Measurements from ENCODE around the gene ZBTB42. TPM values are rescaled to one million over a fixed set of nuclear protein-coding genes. Genes with fewer than 3 reads are reported as not detected.

ZBTB42 gene
- total and polyA plus RNA-seq, 12 donors = 1.8 to 9.2 (median 5.9) TPM

DNA sequence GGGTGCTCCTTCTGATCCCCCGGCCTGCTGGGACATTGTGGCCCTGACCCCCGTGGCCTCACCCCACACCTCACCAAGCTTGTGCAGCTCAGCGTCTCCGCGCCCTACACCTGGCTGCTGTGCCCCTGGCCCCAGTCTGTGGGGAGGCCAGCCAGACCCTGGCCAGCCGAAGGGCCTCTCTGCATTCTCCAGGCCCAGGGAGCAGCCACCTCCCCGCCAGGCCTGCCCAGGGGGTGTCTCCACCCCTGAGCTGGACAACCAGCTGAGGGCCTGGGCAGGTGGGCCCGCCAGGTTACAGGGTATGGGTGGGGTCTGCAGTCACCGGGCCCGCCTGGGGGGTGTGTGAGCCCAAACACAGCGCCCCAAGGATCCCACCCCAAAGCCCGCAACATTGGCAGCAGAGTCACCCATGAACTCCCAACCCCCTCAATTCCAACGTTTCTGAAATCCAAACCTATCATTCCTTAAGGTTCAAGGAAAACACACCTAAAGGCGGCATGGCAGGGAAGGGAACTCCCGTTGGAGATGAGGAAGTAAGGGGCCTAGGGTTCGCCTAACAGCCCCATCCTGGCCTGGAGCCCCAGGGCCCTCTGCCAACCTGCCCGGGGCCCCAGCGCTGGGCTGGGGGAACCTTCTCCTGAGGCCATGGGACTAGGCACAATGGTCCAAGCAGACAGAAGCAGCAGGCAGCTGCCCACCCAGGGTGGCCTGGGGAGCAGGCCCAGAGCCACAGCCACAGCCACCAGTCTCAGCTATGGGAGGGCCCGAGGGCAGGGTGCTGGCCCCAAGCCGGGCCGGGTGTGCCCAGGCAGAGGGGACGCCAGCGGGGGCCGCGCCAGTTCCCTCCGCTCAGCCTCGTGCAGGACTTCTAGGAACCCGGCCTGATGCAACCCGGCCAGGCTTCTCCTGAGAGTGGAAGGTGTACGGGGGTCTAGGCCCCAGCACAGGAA, 13.9 kb upstream of the ZBTB42 start:
- Histone ChIP-seq H3K4me1 (peaks cover 4 to 54% (median 37%) of the 10 kb centered on the region in 9 donors), H3K27ac (peak overlapping the region in 3 of 10 donors; percentile 15 to 87 (median 25))
- ATAC-seq = no peak

DNA sequence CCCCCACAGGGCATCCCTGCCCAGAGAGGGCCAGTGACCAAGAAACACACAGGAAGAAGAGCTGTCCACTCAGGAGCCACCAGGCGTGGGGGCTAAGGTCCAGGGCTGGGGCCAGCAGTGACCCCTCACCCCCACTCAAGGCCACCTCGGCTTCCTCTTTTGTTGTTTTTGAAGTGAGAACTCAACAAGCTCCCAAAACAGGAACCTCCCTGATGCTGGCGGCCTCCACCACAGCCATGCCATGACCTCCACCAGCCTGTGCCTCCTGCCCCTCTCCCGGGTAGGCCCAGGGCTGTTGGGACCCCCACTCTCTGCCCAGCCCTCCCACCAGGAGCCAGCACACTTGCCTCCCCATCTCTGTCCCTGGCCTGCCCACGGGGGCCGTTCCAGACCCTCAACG, 13.2 kb upstream of the ZBTB42 start:
- Histone ChIP-seq H3K4me1 (peaks cover 11 to 61% (median 44%) of the 10 kb centered on the region in 9 donors), H3K27ac (peak overlapping the region in 3 of 10 donors; percentile 10 to 87 (median 25)), H3K27me3 (no peaks in the 10 kb centered on the region), H3K36me3 (peaks cover 0 to 73% (median 4%) of the 10 kb centered on the region in 9 donors), H3K4me3 (no peak overlapping the region), H3K9me3 (no peaks in the 10 kb centered on the region)
- WGBS, 2 donors = 89 to 92% methylated on average over 7 of the region's 7 CpGs
- ATAC-seq (no peak), DNase-seq (no peak)
- intact Hi-C loops (cut with DNase I) = loop anchor here in 1 of 10 donors (5.0 kb wide), 1 partner anchor 35 kb away; no protein-coding TSS in a partner anchor
- TF ChIP-seq, protein P1, sequence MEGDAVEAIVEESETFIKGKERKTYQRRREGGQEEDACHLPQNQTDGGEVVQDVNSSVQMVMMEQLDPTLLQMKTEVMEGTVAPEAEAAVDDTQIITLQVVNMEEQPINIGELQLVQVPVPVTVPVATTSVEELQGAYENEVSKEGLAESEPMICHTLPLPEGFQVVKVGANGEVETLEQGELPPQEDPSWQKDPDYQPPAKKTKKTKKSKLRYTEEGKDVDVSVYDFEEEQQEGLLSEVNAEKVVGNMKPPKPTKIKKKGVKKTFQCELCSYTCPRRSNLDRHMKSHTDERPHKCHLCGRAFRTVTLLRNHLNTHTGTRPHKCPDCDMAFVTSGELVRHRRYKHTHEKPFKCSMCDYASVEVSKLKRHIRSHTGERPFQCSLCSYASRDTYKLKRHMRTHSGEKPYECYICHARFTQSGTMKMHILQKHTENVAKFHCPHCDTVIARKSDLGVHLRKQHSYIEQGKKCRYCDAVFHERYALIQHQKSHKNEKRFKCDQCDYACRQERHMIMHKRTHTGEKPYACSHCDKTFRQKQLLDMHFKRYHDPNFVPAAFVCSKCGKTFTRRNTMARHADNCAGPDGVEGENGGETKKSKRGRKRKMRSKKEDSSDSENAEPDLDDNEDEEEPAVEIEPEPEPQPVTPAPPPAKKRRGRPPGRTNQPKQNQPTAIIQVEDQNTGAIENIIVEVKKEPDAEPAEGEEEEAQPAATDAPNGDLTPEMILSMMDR (IDR thresholded peaks at IDR 0.05) = no peak

More for the DNA sequence above, 13.9 kb upstream of the ZBTB42 start:
- 85% methylated on average over 30 of the region's 30 CpGs for whole genome bisulfite sequencing, 2 donors
- no peak for DNase-seq
- H3K9me3 ChIP-seq = no peaks in the 10 kb centered on the region
- H3K36me3 ChIP-seq = peaks cover 0 to 71% (median 4%) of the 10 kb centered on the region in 9 donors
- H3K4me3 ChIP-seq = no peak overlapping the region
- no peaks in the 10 kb centered on the region for H3K27me3 ChIP-seq
- intact Hi-C loops (cut with DNase I) = loop anchor here in 1 of 10 donors (5.0 kb wide), 1 partner anchor 35 kb away; no protein-coding TSS in a partner anchor
- TF ChIP-seq, protein P1 (IDR thresholded peaks at IDR 0.05) = no peak

DNA sequence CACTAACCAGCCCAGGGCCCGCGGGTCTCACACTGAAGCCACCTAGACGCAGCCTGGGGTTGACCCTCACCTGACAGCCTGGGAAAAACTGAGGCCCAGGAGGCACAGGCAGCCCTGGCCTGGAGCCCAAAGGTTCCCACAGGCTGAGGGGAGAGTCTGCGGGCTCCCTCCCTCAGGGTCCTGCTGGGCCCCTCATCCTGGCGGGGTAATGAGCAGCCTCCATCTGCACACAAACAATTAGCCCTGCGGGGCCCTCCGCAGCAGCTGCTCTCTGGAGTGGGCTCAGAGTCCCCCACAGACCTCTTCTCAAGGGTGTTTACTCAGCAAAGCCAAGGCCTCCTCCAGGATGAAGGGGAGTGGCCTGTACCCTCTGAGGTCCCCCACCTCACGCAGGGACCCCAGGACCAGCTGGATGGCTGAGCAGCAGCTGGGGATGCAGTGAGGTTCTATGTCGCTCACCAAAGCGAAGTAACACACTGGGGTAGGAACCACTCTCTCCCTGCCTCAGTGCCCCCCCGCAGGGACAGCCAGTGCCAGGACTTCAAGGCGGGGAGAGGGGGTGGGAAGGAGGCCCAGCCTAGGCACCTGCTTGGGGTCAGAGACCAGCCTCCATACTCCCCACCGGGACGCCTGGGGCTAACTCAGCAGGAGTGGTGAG, 12.6 kb upstream of the ZBTB42 start:
- Histone ChIP-seq H3K27me3 (no peaks in the 10 kb centered on the region), H3K9me3 (no peaks in the 10 kb centered on the region), H3K36me3 (peaks cover 0 to 72% (median 4%) of the 10 kb centered on the region in 9 donors), H3K27ac (peak overlapping the region in 3 of 10 donors; percentile 10 to 87 (median 25)), H3K4me3 (no peak overlapping the region), H3K4me1 (peaks cover 17 to 67% (median 50%) of the 10 kb centered on the region in 9 donors)
- TF ChIP-seq, protein P1 (IDR thresholded peaks at IDR 0.05) = no peak
- intact Hi-C loops (cut with DNase I) = loop anchor here in 1 of 10 donors (5.0 kb wide), 1 partner anchor 34 kb away; no protein-coding TSS in a partner anchor
- 93 to 94% methylated on average over 14 of the region's 14 CpGs for WGBS, 2 donors
- no peak for DNase-seq
- no peak for ATAC-seq

Measured in heart right ventricle (tissue), 16 donors.